LNCAP (cell line): Measurements from ENCODE around the gene HAAO.

ENCODE experiments used
- TF ChIP-seq, protein P1 (sequence below): fragments of 450-650 bp; IDR thresholded peaks from 2 replicates; pipeline ENCODE4 v1.5.1; 2017; ENCODE audit warnings: mild to moderate bottlenecking

The HAAO gene

DNA sequence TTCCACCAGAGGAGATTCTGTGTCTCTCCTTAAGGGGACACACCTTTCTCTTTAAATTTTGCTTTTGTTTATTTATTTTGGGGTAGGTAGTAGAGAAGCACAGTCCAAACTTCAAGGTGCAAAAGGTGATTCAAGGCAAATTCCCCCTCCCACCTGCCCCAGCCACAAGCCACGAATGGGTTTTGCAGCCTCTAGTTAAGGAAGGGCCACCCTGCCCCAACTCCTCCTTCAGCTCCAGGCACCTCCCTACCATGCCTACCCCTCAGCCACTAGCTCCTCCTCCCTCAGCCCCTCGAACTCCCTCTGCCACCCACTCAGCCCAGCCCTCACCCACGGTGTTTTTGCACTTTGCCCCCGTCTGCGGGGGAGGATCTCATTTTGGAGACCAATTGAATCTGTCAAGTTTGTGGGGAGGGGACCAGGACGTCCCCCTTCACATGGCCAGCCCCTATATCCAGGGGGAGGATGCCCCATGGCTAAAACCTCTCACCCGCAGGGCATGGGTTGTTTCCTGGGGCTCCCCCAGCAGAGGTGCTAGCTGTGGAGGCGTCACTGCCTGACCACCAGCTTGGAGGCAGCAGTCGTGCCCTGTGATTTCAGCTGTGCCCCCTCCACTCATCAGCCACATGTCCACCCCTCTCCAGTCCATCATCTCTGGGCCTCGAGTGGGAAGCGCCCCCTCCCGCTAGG is 4.5 kb downstream of the HAAO start:
- TF ChIP-seq, protein P1, sequence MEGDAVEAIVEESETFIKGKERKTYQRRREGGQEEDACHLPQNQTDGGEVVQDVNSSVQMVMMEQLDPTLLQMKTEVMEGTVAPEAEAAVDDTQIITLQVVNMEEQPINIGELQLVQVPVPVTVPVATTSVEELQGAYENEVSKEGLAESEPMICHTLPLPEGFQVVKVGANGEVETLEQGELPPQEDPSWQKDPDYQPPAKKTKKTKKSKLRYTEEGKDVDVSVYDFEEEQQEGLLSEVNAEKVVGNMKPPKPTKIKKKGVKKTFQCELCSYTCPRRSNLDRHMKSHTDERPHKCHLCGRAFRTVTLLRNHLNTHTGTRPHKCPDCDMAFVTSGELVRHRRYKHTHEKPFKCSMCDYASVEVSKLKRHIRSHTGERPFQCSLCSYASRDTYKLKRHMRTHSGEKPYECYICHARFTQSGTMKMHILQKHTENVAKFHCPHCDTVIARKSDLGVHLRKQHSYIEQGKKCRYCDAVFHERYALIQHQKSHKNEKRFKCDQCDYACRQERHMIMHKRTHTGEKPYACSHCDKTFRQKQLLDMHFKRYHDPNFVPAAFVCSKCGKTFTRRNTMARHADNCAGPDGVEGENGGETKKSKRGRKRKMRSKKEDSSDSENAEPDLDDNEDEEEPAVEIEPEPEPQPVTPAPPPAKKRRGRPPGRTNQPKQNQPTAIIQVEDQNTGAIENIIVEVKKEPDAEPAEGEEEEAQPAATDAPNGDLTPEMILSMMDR = no peak

DNA sequence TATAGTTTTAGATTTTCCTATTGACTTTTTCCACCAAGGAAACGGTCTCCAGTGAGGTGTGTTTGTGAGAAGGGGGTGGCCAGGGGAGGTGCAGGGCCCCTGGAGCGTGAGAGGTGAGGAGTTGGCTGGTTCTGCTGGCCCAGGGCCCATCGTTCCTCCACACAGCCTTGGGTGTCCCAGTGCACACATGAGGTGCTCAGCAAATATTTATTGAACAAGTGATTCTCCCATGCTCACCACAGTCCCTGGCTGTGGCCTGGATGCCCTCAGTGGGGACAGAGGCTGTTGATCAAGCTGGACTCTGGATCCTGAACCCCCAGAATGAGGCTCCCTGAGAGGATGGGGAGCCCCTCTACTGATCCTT is 5.0 kb downstream of the HAAO start:
- TF ChIP-seq, protein P1 = no peak

DNA sequence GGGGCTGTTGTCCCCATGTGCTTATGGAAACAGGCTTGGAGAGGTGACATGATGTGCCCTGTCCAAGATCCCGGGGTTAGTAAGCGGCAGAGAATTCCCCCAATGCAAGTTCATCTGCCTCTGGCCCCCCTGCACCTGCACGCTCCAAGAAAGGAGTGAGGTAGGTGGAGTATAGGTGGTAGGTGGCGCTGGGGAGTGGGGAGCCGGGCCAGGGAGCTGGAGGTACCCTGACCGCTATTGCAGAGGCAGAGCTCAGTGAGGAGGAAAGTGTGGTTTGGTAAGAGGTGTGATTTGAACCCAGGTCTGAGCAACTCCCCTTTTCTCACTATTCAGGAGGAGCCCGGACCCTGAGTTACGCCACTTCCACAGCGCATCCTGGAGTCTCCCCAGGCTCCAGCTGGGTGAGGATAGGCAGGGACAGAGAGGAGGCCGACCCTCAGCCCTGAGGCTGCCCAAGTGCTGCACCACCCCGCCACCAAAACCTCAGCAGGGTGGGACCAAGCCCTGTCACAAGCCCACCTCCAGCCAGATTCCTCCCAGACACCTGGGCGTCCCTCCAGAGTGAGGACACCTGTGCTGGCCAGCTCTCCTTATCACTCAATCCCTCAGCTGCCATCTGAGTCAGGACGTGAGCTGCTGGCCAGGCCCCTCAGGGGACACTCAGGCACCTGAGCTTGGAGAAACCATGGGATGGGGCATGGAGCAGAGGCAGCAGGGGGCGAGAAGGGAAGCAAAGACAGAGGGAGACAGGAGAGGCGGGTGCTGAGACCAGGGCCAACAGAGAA is 5.6 kb downstream of the HAAO start:
- TF ChIP-seq, protein P1 = no peak

DNA sequence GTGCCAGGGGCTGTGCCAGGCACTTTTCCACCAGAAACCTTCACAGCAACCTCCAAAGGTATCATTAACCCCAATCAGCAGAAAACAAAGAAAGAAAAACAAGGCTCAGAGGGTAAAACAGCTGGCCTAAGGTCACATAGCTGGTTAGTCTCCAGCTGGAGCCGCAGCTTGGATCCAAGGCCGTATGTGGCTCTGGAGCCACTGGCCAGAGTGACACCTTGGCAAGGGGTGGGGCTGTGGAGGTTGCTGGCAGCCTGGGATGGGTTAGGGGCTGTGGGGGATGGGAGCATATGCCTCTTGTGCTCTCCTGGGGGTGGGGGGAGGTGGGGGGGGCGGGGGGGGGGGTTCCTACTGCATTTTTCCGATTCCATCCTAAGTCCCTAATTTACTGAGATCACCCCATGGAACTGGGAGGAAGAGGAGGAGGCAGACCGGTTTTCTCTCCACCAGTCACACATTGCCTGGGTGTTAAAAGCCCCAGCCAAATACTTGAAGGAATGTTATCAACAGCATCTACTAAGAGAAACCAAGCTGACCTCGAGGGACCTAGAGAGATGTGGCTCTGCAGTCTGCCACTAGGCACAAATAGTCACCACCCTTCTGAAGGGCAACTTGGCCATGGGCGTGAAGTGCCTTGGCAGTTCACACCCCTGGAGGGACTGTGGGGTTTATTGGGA is 8.0 kb downstream of the HAAO start:
- TF ChIP-seq, protein P1 = no peak

DNA sequence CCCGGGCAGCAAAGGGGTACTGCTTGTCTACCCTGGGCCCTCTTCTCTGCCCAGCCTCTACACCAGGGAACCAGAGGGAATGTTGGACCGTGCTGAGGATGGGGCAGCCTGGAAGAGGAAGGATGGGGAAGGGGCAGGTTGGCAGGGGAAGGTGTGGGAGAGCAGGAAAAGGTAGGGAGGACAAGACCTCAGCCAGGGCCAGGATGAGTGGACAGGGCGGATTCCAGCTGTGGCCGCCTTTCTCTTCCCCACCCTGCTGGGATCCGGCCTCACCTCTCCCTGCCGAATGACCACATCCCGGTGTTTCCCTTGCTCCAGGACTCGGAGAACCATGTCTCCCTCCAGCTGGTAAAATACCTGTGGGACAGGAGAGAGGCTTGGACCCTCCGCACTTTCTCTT is 8.9 kb downstream of the HAAO start:
- TF ChIP-seq, protein P1 = no peak

DNA sequence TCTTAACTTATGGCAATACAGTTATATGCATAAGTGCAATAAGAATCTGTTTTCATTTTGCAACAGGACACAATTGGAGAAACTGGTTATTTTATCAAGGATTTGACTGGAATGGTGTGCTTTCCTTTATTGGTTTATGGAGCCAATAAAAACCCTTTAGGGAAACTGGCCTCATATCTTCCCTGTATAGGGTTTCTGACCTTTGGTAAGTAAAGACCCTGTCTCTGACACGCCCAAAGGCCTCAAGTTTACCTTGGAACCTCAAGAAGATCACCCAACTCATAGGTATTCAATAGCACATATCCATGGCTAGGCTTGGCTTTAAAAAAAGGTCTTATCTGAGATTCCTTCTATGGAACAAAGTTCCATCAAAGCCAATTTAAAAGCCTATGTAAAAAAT is 11.2 kb downstream of the HAAO start:
- TF ChIP-seq, protein P1 = no peak

DNA sequence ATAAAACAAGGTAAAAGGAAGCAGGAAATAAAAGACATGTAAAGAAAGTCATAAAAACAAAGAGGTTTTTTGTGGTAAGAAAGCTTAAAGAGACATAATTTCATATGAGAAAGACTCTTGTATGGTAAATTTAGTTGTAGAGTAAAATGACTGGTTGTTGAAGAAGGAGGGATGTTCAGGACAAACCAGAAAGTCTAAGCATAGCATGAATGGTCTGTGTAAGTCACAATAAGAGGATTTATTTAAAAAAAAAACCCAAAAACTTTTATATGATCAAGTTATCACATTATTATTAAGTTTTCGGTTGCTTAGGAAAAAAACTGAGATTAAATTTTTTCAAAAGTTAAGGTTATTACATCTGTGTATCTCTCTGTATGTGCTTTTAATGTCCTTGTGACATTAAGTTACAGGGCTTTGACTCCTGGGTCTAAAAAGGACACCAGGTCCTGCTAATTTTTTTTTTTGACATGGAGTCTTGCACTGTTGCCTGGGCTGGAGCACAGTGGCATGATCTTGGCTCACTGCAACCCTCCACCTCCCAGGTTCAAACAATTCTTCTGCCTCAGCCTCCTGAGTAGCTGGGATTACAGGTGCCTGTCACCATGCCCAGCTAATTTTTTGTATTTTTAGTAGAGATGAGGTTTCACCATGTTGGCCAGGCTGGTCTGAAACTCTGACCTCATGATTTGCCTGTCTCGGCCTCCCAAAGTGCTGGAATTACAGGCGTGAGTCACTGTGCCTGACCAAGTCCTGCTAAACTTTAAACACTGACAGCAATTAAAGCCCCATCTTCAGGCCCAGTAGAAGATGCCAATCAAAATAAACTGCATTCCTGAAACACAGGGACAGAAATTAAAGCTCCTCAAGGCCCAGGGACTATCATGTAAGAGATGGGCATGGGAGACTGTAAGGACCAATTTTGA is 14.2 kb downstream of the HAAO start:
- TF ChIP-seq, protein P1 = no peak
